HepG2 (cell line): ENCODE data around the gene NRSN2. TPM values are rescaled to one million over a fixed set of nuclear protein-coding genes. Genes with fewer than 3 reads are reported as not detected.

Experiments used
- LCORL ChIP-seq, 2 experiments: fragments of 450-650 bp in 1 of 2; sonication (generic) in 1 of 2; formaldehyde crosslinking in 1 of 2; IDR thresholded peaks; 2 replicates each; pipeline versions ENCODE4 v1.5.0 to v1.6.1; 2017 to 2020; ENCODE audit warnings: antibody characterized with exemption in 1 of 2, missing genetic modification reagents in 1 of 2
- RFX3 ChIP-seq: IDR thresholded peaks from 2 replicates; pipeline ENCODE4 v1.6.1; 2016; ENCODE audit warnings: missing biosample characterization, missing genetic modification reagents
- SETDB1 ChIP-seq: sonication (generic); formaldehyde crosslinking; IDR thresholded peaks from 2 replicates; pipeline ENCODE4 v1.5.1; 2020; ENCODE audit warnings: missing genetic modification reagents, mild to moderate bottlenecking, borderline replicate concordance
- ZBTB8A ChIP-seq: sonication (generic); formaldehyde crosslinking; IDR thresholded peaks from 2 replicates; pipeline ENCODE4 v1.4.0; 2020; ENCODE audit warnings: mild to moderate bottlenecking, low read depth, missing genetic modification reagents, borderline replicate concordance
- ZNF317 ChIP-seq: sonication (generic); formaldehyde crosslinking; IDR thresholded peaks from 2 replicates; pipeline ENCODE4 v1.5.0; 2020; ENCODE audit warnings: mild to moderate bottlenecking, missing genetic modification reagents
- ZNF644 ChIP-seq: IDR thresholded peaks from 2 replicates; pipeline ENCODE4 v1.6.1; 2016; ENCODE audit warnings: low read depth
- ZNF780A ChIP-seq: sonication (generic); formaldehyde crosslinking; IDR thresholded peaks from 2 replicates; pipeline ENCODE4 v1.8.0; 2022; ENCODE audit warnings: mild to moderate bottlenecking, missing genetic modification reagents, moderate library complexity
- polyA plus RNA-seq, 8 experiments: library from polyadenylated mRNA; depleted of rRNA in 3 of 8; stranded (reverse) in 7 of 8; unstranded in 1 of 8; fragments of >200 nt; fragmentation: Illumina TruSeq in 4 of 8; extraction: Trizol in 4 of 8; gene quantifications; 2 replicates each; pipeline versions ENCODE4 v1.2.1 to v1.2.3, GENCODE V29; 2011 to 2016; ENCODE audit warnings: low read depth in 4 of 8, missing spikeins in 1 of 8, mixed read lengths in 1 of 8; ENCODE audit not compliant: insufficient read depth in 1 of 8
- total RNA-seq, 5 experiments: library from RNA; depleted of rRNA; stranded (reverse); fragments of >200 nt; fragmentation: Illumina TruSeq; extraction: Trizol; gene quantifications; 2 replicates each; pipeline ENCODE4 v1.2.3, GENCODE V29; 2016; ENCODE audit warnings: low read depth in 1 of 5
- TF ChIP-seq, protein P1 (sequence below): sonication (generic); formaldehyde crosslinking; IDR thresholded peaks from 2 replicates; pipeline ENCODE4 v1.5.1; 2020; ENCODE audit warnings: missing genetic modification reagents, mild to moderate bottlenecking, borderline replicate concordance
- TF ChIP-seq, protein P2 (sequence below): sonication (generic); formaldehyde crosslinking; IDR thresholded peaks from 2 replicates; pipeline ENCODE4 v1.4.0; 2020; ENCODE audit warnings: mild to moderate bottlenecking, missing genetic modification reagents
- TF ChIP-seq, protein P3 (sequence below): sonication (generic); formaldehyde crosslinking; IDR thresholded peaks from 2 replicates; pipeline ENCODE4 v1.8.0; 2022; ENCODE audit warnings: missing genetic modification reagents, low read depth, mild to moderate bottlenecking, borderline replicate concordance
- TF ChIP-seq, protein P4 (sequence below): sonication (generic); formaldehyde crosslinking; conservative IDR thresholded peaks from 2 replicates; pipeline ENCODE4 v1.5.0; 2020; ENCODE audit warnings: missing genetic modification reagents
- TF ChIP-seq, protein P5 (sequence below): sonication (generic); formaldehyde crosslinking; IDR thresholded peaks from 2 replicates; pipeline ENCODE4 v1.5.0; 2020; ENCODE audit warnings: mild to moderate bottlenecking, missing genetic modification reagents
- TF ChIP-seq, protein P6 (sequence below): sonication (generic); formaldehyde crosslinking; IDR thresholded peaks from 2 replicates; pipeline ENCODE4 v1.5.1; 2020; ENCODE audit warnings: missing genetic modification reagents, mild to moderate bottlenecking, borderline replicate concordance

NRSN2 gene
- total and polyA plus RNA-seq, 2 of the 13 experiments (the other 11 are each of a cell fraction or from before 2014, with no cell fraction given): 32.3 to 49.4 TPM

DNA sequence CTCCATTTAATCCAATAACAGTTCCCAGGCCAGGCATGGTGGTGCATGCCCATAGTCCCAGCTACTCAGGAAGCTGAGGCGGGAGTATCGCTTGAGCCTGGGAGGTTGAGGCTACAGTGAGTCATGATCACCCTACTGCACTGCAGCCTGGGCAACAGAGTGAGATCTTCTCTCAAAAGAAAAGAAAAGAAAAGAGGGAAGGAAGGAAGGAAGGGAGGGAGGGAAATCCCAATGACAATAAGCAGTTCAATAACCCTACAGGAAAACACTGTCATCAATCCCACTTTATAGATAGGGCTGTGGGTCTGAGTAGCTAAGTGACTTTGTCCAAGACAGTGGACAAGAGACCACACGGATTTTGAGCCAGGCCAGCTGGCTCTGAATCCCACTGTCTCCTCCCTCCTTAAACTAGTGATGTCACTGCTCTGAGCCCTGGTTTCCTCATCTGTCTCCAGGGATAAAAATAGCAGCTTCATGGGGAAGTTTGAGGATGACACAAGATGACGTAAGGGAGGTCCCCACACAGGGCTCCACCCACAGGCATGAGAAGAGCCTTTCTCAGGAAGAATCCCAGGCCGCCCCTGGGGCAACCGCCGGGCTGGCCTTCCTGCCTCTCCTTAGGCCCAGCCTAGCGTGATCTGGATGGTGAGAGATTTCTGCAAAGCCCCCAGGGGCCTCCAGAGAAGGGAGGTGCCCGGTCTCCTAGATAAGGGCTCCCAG lies 26.4 kb downstream of the NRSN2 start (continued):
- TF ChIP-seq, protein P1, sequence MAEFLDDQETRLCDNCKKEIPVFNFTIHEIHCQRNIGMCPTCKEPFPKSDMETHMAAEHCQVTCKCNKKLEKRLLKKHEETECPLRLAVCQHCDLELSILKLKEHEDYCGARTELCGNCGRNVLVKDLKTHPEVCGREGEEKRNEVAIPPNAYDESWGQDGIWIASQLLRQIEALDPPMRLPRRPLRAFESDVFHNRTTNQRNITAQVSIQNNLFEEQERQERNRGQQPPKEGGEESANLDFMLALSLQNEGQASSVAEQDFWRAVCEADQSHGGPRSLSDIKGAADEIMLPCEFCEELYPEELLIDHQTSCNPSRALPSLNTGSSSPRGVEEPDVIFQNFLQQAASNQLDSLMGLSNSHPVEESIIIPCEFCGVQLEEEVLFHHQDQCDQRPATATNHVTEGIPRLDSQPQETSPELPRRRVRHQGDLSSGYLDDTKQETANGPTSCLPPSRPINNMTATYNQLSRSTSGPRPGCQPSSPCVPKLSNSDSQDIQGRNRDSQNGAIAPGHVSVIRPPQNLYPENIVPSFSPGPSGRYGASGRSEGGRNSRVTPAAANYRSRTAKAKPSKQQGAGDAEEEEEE (CRISPR knock-in tag): no peak
- no peak for TF ChIP-seq RFX3
- TF ChIP-seq, protein P2, sequence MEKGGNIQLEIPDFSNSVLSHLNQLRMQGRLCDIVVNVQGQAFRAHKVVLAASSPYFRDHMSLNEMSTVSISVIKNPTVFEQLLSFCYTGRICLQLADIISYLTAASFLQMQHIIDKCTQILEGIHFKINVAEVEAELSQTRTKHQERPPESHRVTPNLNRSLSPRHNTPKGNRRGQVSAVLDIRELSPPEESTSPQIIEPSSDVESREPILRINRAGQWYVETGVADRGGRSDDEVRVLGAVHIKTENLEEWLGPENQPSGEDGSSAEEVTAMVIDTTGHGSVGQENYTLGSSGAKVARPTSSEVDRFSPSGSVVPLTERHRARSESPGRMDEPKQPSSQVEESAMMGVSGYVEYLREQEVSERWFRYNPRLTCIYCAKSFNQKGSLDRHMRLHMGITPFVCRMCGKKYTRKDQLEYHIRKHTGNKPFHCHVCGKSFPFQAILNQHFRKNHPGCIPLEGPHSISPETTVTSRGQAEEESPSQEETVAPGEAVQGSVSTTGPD: no peak
- TF ChIP-seq, protein P3, sequence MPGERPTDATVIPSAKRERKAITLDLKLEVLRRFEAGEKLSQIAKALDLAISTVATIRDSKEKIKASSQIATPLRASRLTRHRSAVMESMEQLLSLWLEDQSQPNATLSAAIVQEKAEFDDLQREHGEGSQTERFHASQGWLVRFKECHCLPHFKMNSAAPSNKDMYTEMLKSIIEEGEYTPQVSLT (CRISPR knock-in tag): no peak
- TF ChIP-seq, protein P4, sequence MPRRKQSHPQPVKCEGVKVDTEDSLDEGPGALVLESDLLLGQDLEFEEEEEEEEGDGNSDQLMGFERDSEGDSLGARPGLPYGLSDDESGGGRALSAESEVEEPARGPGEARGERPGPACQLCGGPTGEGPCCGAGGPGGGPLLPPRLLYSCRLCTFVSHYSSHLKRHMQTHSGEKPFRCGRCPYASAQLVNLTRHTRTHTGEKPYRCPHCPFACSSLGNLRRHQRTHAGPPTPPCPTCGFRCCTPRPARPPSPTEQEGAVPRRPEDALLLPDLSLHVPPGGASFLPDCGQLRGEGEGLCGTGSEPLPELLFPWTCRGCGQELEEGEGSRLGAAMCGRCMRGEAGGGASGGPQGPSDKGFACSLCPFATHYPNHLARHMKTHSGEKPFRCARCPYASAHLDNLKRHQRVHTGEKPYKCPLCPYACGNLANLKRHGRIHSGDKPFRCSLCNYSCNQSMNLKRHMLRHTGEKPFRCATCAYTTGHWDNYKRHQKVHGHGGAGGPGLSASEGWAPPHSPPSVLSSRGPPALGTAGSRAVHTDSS: no peak
- no peak for TF ChIP-seq LCORL (IDR thresholded peaks at IDR 0.05)
- TF ChIP-seq LCORL (CRISPR knock-in tag; IDR thresholded peaks at IDR 0.05): no peak
- TF ChIP-seq ZNF780A (CRISPR knock-in tag): no peak
- TF ChIP-seq, protein P5, sequence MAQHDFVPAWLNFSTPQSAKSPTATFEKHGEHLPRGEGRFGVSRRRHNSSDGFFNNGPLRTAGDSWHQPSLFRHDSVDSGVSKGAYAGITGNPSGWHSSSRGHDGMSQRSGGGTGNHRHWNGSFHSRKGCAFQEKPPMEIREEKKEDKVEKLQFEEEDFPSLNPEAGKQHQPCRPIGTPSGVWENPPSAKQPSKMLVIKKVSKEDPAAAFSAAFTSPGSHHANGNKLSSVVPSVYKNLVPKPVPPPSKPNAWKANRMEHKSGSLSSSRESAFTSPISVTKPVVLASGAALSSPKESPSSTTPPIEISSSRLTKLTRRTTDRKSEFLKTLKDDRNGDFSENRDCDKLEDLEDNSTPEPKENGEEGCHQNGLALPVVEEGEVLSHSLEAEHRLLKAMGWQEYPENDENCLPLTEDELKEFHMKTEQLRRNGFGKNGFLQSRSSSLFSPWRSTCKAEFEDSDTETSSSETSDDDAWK (CRISPR knock-in tag): no peak
- TF ChIP-seq, protein P6, sequence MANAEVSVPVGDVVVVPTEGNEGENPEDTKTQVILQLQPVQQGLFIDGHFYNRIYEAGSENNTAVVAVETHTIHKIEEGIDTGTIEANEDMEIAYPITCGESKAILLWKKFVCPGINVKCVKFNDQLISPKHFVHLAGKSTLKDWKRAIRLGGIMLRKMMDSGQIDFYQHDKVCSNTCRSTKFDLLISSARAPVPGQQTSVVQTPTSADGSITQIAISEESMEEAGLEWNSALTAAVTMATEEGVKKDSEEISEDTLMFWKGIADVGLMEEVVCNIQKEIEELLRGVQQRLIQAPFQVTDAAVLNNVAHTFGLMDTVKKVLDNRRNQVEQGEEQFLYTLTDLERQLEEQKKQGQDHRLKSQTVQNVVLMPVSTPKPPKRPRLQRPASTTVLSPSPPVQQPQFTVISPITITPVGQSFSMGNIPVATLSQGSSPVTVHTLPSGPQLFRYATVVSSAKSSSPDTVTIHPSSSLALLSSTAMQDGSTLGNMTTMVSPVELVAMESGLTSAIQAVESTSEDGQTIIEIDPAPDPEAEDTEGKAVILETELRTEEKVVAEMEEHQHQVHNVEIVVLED (CRISPR knock-in tag): no peak
- TF ChIP-seq ZNF317 (CRISPR knock-in tag): no peak
- TF ChIP-seq SETDB1 (CRISPR knock-in tag): no peak
- TF ChIP-seq ZNF644 (CRISPR knock-in tag): no peak
- no peak for TF ChIP-seq ZBTB8A (CRISPR knock-in tag)
